ENCODE data around the gene TECTA.

GRCh38 chr11:121109916-121110586 is 9.0 kb downstream of the TECTA start:
- TF ChIP-seq EZH2 (IDR thresholded peaks at IDR 0.05) (no peak), POLR2AphosphoS5 (IDR thresholded peaks at IDR 0.05; ENCODE audit: borderline replicate concordance, low read depth, low read length) (no peak), FOXP2 (optimal IDR thresholded peaks at IDR 0.05; ENCODE audit: control extremely low read depth, extremely low read length, insufficient read depth) (no peak)

Measured in SK-N-MC (cell line).